NCI-H2107 (cell line): ENCODE data around the gene CA5A.
"Not testable (repeated sequence)": the region's sequence is repeated elsewhere in the genome, so short reads cannot be mapped to it uniquely, and the experiment has no call there.

Experiments
- DNase-seq: peaks from one replicate; lab custom pipeline; 2025; lab: John Stamatoyannopoulos, UW

Gene CA5A

DNA sequence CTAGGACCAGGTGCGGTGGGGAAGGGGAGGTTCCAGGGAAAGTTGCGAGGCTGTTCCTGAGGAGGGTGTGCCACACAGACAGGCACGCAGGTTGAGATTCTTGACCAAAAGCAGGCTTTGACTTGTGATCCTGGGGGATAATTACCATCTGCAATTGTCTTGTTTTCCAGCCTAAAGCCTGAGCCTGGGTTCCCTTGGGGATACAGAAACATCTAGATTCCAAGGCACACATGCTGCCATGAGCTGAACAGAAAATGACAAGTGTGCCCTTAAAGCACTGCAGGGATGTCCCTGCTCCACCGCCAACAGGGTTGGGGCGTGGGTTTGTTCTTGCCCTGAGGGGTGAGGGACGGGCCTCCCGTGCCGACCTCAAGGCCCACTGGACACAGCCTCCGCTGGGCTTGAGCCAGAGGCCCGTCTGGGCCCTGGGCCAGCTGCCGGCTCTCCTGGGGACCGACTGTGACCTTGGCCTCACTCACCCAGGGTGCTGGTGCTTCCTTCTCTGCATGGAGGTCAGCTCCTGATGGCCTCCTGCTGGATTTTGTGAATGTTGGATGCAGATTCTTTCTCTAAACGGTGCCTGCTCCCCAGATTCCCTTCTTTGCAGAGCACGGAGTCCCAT is 14.0 kb downstream of the CA5A start:
- no peak for DNase-seq

DNA sequence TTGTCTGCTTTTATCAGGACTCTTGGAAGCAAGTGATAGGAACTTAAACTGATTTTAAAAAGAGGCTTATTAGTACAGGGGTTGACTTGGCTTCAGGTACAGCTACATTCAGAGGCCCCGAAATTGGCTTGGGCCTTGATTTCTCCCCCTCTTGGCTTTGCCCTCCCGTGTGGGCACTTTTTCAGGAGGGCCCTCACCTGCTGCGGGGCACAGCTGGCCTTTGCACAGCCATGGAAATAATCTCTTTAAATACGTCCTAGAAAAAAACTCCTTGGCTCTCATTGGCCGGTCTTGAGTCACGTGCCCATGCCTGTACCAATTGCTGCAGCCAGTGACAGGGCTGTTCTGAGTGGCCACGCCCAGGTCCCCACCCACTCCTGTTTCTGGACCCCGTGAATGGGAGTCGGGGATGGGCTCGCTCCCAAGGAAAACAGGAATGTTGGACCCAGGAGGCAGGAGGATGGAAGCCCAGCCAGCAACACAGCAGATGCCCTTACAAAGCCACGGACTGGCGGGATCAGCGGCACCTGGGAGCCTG is 15.0 kb downstream of the CA5A start:
- no peak for DNase-seq

DNA sequence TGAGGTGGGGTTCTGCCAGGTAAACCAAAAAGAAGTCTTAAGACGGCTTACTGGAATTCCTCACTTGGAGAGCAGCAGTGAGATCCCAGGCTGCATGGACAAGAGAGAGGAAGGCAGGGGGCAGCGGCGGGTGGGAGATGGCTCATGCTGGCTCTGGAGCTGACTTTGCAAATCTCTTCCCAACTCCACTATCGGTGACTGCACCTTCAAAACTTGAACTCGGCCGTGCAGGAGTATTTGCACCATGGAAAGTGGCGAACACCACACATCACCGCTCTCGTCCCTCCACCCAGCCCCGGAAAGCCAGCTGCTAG is 16.7 kb downstream of the CA5A start:
- no peak for DNase-seq

DNA sequence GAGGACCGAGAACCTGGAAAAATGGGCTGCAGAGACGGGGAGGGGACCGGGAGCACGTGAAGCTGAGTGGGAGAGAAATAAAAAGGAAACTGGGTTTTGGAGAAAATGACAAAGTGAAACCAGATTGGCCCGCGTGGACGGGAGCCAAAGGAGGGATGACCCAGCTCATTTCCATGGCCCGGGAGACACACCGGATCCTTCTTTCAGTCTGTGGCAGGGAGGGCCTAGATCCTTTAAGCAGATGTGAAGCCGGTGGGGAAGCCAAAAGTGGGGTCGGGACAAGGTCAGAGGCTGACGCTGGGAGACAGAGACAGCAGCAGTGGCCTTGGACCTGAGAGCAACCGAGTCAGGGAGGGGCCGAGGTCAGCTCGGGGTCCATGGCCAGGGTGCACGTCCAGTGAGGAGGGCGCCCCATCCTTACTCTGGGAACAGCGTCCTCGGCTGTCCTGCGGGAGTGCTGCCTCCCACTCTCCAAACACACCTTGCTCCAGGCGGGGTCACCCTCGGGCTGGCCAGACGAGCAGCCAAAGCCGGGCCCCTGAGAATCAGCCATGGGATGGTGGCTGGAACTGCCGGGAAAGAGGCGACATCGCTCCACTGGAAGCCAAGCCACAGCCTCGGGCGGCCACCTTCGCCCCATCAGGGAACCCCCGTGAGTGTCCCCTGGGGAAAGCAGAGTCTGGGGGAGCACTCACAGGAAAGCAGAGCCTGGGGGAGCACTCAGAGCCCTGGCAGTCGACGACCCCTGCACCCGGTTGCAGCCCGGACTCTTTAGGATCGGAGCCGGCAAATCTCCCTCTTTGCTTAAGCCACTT is 17.3 kb downstream of the CA5A start:
- no peak for DNase-seq

DNA sequence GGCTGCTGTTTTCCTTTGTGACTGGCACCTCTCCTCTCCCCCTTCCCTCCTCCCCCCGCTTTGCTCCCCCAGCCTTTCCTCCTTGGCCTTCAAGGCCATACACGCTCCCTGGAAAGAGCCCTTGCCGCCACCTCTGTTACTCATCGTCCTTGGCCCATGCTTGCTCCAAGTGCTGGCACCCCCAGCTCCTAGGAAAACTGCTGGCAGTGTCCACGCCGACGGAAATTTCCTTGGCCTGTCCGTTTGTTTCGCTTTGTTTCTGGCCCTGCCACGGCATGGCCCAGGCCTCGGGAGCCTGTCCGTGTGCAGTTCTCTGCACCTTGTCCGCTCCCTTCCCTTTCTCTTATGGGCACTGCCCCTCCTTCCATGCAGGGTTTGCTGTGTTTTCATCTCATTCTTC is 18.0 kb downstream of the CA5A start:
- no peak for DNase-seq

DNA sequence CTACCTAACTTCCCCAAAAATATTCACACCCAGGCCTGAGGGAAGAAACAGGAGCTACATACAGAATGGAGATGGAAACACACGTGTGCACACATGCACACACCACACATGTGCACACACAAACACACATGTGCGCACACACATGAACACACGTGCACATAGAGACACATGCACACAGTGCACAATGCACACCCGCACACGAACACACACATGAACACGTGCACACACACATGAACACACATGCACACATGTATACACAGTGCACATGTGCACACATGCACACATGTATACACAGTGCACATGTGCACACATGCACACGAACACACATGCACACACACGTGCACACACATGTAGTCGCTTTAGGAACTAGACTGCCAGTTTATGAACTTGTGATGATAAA is 18.8 kb downstream of the CA5A start:
- no peak for DNase-seq

DNA sequence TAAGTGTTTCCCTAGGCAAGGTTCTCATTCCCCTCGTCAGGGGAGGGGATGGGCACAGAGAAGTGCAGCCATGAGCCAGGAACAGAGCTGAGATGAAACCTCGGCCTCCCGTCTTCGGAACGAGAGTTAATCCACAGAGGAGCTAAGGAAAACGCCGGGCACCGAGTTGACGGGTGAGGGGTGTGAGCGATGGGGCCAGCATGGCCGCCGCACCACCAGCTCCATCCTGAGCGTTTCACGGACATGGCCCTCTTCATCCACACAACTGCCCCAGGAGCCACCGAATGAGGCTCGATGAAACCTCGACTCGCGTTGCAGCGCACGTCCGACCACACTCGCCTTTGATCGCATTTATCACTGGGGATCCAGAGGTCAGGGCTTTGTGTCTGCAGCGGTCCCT is 21.5 kb downstream of the CA5A start:
- DNase-seq, result no peak

DNA sequence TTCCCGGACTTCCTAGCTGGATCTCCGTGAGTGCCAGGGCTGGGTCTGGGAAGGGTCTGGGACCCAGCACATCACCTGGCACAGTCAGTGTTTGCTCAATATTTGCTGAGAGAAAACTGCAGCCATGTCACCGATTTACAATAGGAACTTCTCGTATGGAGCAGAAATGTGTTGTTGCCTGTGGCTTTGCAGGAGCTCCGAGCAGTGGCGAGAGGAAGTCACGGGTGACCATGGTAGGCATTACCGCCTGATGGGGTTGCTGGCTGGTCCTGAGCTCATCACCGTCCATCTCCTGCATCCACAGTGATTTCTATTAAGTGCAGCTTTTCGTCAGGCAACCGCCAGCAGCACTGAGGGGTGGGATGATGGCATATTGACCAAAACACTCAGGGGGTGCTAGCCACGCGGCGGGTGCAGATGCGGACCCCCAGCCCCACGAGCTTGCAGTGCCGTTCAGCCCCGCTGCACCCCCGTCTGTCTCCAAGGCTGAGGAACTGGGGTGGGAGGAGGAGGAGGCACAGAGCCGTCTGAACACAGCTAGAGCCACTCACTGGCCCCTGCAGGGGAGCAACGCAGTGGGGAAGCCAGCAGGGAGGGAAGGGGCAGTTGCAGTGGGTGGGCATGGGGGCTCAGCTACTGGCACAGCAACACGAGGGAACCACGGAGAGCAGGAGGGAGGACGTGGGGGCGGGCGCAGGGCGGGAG is 22.2 kb downstream of the CA5A start:
- not testable (repeated sequence) for DNase-seq

DNA sequence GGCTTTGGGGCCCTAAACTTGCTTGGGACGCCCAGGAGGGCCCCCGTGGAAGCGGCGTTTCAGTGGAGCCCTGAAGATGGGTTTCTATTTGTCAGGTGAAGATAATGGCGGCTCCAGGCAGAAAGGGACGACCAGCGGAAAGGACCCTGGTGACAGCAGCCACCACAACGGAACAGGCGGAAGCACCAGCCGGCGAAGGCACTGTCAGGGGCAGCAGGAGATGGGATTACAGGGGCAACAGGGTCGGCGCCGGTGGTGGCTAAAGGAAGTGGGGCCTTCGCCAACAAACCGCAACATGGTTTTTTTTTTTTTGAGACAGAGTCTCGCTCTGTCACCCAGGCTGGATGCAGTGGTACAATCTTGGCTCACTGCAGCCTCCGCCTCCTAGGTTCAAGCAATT is 23.6 kb downstream of the CA5A start:
- not testable (repeated sequence) for DNase-seq

DNA sequence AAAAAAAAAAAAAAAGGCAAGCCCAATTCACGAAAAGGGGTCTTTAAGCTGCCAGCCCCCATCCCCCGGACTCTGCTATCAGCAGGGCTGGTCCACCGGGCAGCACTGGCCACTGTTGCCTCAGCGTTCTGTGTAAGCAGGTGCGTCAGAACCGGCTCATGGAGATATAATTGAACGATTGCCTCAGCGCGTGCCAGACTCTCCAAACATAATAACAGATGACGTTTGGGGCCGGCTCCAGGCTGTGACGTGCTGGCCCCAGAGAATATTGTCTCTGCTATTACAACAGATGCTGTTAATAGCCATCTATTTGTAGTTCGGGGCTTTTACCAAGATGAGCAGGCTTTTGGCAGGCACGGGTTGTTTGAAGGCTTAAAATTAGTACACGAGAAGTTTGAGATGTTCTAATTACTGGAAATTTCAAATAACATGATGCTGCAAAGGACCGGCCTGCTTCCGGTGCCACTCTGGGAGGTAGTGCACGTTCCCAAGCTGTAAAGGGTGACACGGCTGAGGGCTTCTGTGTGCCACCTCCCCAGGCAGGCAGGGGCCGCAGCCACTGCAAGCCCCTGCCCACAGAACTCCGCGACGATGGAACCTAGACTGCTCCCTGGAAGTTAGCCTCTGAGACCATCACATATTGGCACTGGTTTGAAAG is 25.1 kb downstream of the CA5A start:
- peak; percentile 72 for DNase-seq

DNA sequence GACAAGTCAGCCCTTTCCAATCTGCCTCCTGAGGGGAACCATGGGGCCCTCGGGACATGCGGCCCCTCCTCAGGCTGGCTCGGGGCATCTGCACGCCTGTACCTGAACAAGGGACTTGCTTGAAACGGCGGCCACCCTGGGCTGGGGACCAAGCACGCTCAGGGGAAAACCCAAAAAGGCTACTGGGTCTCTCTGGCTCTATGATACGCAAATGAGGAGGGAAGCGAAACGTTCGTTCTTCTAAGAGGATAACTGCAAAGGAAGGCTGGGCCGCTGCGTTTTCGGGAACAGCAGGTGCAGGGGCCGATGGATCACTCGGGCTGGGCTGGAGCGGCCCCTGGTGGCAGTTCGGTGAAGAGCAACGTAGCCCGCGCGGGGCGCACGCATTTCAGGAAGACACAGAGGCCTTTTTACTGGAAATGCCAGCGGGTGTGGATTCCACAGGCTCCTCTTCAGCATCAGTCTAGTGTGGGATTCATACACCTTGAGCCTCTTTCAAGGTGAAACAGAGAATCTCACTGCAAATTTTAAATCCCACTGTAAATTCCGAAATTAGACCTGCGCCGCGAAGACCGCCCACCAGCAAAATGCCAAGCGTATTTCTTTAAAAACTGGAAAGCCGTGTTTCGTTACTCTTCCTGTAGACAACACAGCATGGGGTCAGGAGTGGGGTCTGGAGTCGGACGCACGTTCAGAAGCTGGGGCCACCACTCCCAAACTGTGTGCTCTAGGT is 27.0 kb downstream of the CA5A start:
- DNase-seq, result peak; percentile 70

DNA sequence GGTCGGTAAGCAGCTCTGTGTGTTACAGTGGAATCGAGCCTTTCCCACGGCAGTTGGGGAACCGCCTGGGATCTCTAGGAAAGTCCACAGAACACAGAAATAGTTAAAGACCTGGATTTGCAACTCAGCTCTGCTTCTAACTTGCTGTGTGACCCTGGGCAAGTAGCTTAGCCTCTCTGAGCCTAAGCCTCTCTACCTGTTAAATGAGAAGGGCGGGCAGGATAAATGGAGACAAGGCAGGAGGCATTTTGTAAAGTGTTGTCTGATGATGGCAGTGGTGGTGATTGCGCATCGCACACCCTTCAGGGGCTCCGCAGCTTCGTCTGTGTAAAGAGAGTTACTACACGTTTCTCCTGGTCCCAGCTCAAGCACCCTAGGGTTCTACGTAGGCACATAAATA is 28.2 kb downstream of the CA5A start:
- DNase-seq, result not testable (repeated sequence)

DNA sequence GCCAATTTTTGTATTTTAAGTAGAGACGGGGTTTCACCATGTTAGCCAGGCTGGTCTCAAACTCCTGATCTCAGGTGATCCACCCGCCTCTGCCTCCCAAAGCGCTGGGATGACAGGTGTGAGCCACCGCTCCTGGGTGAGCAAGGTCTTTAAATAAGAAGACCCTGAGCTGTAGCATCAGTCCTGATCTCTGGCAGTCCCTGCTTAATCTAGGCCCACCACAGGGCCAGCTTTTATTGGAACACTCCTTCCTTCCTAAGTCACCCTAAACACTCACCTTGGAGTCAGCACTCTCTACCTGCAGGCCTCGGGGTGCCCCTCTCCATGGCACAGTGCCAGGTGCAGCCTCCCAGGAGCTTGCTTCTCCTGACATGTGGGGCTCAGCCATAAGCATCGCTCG is 30.8 kb downstream of the CA5A start:
- not testable (repeated sequence) for DNase-seq

DNA sequence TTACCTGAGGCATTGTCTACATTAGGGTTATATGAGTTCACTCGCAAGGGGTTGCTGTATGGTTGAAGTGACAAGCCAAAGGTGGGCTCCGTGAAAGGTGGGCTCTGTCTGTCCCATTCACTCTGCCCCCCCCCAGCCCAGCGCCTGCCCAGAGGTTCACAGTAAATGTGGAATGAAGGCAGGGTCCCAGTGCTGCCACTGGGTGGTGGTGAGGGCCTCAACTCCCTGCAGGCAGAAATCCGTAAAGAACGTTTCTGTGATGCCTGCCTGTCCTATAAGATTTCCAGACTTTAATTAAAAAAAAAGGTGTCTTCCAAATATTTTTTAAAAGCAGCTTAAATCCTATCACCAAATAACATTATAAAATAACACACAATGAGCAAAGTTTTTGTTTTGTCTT is 31.4 kb downstream of the CA5A start:
- not testable (repeated sequence) for DNase-seq

DNA sequence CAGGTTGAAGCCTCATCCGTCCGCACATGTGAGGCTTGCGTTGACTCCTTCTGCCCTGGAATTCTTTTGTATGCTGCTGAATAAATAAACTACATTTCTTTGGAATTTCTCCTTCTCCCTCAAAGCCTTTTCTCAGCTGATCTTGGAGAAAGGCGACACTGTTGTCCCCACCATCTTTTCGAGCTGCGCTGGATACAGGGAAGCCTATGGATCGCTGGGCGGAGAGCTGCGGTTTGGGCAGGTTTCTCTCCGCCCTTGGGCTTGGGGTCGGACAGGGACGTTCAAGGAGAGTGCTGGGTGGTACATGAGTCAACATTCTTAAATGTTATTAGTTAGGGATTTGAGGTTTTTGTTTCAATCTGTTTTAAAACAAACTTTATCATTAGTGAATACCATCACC is 35.8 kb downstream of the CA5A start:
- not testable (repeated sequence) for DNase-seq

DNA sequence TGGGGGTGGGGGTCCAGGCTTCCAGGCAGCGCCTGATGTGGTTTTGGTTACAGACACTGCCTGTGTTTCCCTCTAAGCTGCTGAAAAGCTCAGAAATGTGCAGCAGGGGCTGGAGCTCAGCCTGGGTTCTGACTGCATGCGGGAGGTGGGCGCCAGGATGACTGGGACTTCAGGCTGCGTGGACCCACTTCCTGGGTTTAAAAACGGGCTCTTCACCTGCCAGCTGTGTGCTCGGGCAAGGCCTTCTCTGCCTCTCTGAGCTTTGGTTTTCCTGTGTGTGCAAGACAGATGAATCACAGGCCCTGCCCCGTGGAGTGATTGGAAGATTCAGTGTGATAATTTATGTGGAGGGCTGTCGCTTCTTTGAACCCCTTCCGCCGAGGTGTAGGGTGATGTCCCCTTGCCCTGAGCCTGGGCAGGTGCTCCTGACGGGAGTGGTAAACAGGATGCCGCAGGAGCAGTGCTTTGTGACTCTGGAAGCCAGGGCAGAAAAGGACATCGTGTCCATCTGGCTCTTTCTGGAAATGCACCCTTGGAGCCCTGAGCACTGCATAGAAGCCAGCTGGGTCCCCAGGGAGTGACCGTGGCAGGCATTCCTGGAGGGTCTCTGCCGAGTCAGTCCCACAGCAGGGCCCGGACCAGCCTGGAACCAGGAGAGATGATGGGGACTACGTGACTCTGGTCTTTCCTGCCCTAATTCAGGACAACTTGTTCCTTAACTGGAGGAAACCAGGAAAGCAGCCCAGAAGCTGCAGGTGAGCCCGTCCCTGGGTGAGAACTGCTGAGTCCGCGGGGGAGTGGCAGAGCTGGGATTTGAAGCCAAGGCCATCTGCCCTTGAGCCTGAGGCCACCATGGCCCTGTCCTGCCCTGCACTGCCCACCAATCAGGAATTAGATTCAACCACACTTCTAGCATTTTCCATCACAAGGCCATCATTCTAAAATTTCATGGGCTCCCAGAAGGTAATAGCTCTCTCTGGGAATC is 38.5 kb downstream of the CA5A start:
- DNase-seq, result no peak

DNA sequence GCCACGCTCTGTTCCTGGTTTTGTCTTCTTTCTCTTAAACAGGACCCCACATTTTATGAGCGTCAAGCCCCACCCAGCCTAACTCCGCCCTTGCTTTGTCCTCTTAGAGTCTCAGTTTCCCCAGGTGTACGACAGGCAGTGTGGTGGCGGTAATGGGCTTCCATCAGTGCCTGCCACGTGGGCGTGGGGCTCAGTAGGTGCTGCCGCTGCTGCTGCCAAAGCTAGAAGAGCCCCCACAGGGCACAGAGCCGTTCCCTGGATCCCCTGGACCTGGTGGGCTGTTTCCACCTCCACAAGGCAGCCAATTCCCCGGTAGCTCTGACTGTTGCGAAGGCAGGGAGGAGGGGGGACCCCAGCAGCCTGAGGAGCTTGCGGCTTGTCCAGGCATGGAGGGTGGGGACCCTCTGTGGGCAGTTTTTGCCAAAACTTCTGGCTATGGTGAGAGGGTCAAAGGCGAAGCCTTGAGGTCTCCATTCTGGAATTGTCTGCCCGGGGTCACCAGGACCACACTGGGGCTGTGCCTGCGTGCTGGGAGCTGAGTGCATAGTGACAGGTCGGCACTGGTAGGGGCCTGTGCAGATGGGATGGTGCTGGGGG is 39.3 kb downstream of the CA5A start:
- DNase-seq, result not testable (repeated sequence)

DNA sequence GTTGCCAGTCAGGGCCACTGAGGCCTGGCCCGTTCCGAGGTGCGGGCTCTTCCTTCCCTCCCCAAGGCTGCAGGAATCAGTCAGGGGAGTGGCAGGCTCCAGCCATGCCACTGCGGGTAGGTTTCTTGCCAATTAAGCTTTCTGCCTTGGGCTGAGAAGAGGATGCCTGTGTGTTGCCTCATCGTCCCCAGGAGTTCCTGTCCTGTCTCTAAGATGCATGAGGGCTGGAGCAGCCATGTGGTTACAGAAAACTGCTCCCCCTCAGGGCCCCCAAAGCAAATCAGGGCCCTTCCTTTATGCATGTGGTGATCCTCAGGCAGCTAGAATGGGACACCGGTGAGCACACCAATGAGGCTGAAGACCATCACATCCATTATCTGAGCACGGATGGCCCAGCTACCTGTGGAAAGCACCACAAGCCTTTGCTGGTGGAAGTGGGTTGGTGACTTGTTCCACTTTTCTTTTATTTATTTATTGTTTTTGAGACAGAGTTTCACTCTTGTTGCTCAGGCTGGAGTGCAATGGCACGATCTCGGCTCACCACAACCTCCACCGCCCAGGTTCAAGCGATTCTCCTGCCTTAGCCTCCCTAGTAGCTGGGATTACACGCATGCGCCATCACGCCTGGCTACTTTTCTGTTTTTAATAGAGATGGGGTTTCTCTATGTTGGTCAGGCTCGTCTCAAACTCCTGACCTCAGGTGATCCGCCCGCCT is 40.0 kb downstream of the CA5A start:
- DNase-seq, result not testable (repeated sequence)

DNA sequence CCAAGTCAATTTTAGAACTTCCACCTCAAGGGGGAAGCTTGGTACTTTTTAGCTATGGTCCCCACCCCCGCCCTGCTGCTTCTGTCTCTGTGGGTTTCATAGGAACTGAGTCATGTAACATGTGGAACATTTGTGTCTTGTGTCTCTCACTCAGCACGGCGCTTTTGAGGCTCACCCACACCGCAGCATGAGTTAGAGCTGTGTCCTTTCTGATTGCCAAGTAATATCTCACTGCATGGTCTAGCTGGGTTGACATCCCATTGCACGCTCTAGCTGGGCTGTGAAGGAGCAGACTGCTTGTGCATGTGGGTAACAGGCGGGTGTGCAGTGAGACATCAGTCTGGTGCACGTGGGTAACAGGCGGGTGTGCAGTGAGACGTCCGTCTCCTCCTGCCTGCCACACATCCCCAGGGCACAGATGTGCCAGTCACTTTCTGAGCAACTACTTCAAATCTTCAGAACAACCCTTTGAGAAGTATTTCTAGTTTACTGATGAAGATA is 40.6 kb downstream of the CA5A start:
- no peak for DNase-seq
